Stimulated activated CD4-positive, alpha-beta T cell treated with anti-CD3 and anti-CD28 coated beads, Interleukin-4, amount 100 ng/mL, for 24 hours (primary cell): ENCODE measurements around the gene DDX19B.
"Not testable (repeated sequence)": the region's sequence is repeated elsewhere in the genome, so short reads cannot be mapped to it uniquely, and the experiment has no call there.

Source experiments
- DNase-seq: peaks from one replicate; pipeline ENCODE4 v3.0.0-alpha.2; 2020

Gene DDX19B

DNA sequence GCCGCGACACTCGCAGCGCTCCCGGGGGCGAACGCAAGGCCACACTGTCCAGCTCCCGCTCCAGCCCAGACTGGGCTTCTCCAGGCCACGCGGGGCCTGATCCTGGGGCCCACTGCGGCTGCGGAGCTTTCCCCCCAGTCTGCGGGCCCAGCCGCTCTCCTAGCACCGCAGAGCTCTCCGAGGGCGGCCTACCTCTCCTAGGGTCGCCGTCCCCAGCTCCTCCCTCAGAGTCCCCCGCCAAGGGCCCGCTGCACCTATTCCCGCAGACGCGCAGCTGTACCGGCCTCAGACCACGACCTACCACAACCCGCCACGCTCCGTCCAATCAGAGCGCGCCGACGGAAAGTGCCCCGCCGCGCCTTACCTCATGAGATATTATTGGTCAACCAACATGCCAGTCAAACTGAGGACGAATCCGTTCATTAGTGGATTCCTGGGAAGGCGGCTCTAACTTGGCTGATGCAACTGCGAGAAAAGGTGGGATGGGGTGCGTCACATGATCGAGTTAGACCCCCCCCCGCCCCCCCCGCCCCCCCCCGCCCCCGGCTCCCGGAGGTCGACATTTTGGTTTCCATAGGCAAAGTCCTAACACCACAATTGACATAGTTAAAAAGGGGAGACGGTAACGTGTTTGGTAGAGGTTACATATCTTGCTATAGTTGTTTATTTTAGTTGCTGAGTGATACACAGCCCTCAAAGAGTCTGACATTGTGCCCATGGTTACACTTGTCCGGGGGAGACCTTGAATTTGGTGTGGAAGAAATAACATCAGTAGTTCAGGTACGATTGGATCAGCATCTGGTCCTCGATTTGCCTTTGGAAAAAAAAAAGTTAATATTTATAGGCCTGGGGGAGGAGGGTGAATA, 9.5 kb upstream of the DDX19B start, which contains the start of gene AARS1:
AARS1 (minus strand) TSS at position 278 of the 866 bp plus-strand sequence. CDS start 6,743 bp downstream, outside the sequence.
- peak; percentile 96 for DNase-seq

DNA sequence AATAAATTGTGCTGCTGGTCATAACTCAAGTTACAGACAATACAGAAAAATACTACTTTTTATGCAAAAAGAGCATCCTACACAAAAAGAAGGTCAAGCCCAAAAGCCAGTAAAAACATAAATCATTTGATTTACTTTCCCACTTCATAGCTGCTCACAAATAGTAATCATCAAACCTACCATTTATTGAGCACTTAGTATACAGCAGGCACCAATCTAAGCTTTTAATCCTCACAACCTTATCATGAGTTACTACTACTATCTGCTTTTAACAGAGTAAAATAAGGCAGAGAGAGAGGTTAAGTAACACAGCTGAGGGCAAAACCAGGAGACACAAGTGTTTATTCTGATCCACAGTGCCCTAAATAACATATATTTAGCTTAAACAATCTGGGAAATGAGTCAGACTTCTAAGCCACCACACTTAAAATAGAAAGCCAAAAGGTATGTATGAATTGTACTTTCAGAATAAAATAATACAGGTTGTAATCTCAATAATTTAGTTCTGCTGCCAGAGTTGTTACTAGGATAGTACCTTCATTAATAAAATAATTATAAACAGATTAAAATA, 8.0 kb upstream of the DDX19B start:
- no peak for DNase-seq

DNA sequence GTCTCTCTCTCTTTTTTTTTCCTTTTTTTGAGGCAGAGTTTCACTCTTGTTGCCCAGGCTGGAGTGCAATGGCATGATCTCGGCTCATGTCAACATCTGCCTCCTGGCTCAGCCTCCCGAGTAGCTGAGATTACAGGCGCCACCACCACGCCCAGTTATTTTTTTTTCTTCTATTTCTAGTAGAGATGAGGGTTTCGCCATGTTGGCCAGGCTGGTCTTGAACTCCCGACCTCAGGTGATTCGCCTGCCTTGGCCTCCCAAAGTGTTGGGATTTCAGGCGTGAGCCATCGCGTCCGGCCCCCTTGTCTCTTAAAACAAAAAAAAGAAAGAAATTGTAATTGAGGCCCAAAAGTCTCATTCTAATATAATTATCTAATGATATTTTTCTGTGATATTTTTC, 6.8 kb upstream of the DDX19B start:
- DNase-seq: not testable (repeated sequence)

DNA sequence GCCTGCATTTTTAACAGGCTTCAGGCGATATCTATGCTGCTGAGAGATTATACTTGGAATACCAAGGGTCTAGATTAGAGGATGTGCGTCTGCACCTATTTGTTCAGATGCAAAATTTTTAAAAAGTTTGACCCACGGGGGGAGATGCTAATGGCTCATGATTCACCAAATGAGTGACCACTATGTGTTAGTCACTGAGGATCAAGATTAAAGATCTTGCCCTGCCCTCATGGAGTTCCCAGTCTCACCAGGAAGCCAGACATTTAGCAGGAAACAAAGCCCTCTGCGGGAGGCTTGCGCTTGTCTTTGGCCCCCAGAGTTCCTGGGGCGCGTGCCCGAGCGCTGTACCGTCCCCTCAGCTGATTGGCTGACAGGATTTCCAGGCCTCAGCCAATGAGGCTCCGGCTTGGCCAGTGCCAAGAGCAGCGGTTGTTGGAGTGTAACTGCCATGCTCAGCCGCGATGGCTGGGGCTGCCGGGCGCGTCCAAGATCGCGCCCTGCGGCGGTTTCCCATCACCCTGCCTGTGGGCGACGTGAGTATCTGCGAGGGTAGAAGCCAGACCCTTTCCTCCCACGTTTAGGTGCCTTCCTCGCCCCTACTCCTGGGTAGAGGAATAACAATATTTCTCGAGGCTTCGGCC, 4.5 kb upstream of the DDX19B start:
- no peak for DNase-seq

DNA sequence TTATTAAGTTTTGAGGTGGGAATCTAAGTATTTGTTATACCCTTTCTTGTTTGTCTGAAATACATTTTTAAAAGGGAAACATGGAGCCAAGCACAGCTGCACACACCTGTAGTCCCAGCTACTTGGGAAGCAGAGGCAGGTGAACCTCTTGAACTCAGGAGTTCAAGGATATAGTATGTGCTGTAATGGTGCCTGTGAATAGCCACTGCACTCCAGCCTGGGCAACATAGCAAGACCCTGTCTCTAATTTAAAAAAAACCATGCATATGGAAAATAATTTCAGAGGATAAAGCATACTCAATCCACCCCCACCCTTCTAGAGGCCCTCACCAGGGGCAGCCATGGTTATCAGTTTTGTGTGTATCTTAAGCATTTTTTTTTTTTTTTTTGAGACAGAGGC, 3.4 kb upstream of the DDX19B start:
- DNase-seq: no peak

DNA sequence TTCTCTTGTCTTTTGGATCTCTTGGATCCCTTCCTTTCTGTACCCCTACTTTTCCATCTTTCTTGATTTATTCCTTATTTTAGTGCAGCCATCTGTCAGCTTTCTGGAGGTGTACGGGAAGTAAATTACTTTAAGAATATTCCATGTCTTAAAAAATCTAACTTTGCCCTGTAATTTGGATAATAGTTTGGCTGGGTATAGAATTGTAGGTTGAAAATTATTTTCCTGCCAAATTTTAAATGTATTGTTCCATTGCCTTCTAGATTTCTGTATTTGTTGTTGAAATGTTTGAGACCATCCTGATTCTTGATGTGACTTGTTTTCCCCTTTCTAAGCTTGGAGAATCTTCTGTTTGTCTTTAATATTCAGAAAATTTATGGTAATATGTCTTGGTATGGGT, 2.1 kb downstream of the DDX19B start:
- no peak for DNase-seq

DNA sequence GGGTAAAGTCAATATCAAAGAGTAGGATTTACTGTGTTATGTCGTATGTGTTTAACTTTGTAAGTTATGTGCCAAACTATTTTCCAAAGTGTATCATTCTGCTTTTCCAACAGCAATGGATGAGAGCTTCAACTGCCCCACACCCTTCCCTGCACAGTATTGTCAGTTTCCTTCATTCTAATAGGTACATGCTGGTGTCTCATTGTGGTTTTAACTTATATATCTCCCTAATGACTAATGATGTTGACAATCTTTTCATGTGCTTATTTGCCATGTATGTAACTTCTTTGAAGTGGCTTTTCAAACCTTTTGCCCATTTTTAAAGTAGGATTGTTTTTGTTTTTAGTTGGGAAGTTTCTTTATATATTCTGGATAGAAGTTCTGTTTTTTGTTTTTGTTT, 3.8 kb downstream of the DDX19B start:
- no peak for DNase-seq

DNA sequence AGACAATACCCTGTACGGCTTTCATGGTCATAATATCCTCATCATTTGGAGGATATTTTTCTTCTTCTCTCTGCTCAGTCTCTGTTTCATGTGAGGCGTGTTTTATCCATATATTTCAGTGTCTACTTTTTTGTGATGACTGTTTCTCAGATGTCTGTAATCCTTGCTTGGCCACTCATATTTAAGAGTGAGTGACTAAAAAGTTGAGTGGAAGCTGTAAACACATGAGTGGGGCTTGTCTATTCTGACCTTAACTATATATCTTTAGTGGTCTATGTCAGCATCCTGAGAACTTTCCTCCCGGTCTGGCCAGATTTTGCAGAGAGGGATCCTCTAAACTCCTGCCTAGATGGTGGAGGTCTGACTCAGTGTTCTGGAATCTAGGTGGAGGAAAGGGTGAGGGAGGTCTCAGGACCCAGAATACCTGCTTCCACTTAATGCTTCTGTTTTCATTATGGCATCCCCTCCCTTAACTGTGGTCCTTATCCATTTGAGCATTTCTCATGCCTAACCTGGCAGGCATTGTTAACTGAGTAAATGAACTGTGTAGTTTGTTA, 6.0 kb downstream of the DDX19B start:
- no peak for DNase-seq

DNA sequence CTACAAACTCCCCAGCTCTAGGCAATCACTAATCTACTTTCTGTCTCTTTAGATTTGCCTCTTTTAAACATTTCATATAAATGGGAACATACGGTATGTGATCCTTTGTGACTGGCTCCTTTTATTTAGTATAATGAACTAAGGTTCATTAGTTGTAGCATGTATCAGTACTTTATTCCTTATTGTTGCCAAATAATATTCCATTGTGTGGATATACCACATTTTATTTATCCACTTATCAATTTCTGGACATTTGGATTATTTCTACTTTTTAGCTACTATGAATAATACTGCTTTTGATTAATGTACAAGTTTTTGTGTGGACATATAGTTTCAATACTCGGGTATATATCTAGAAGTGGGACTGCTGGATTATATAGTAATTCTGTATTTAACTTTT, 7.9 kb downstream of the DDX19B start:
- DNase-seq: no peak

DNA sequence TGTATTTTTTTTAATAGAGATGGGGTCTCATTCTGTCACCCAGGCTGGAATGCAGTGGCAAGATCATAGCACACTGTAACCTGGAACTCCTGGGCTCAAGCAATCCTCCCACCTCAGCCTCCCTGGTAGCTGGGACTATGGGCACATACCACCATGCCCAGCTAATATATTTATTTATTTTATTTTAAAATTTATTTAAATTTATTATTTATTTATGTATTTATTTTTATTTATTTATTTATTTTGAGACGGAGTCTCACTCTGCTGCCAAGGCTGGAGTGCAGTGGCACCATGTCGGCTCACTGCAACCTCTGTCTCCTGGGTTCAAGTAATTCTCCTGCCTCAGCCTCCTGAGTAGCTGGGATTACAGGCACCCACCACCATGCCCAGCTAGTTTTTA, 8.7 kb downstream of the DDX19B start:
- not testable (repeated sequence) for DNase-seq

DNA sequence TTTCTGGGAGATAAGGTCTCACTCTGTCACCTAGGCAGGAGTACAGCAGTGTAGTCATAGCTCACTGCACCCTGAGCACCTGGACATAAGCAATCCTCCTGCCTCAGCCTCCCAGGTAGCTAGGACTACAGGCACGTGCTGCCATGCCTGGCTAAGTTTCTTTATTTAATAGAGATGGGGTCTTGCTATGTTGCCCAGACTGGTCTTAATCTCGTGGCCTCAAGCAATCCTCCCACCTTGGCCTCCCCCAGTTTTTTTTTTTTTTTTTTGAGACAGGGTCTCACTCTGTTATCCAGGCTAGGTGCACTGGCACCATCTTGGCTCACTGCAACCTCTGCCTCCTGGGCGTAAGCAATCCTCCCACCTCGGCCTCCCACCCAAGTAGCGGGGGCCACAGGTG, 21.1 kb downstream of the DDX19B start:
- no peak for DNase-seq

DNA sequence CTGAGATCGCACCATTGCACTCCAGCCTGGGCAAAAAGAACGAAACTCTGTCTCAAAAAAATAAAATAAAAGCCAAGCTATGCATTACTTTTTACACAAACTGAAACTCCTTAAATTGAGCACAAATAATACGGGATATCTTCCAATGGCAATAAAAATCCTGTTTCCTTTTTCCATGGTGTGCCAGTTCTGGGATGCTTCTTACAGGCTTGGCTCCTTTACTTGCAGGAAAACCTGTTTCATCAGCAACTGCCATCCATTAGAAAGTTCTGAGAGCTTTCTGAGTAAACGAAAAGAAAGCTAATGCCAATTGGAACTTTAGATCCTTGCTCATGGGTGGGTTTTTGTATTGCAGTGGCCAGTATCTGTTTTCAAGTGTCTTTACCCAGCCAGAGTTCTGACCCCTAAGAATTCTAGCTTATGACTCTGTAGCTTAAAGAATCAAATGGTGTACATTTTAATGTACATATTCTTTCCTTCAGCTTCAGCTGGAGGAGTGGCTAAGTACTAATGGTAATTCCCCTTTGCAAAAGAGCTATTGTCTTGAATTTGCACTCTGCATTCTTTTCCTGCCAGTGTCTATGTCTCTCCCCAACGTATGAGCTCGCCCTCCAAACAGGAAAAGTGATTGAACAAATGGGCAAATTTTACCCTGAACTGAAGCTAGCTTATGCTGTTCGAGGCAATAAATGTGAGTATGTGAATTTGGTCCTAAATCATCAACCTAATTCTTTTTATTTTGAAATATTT, 26.2 kb downstream of the DDX19B start:
- no peak for DNase-seq

DNA sequence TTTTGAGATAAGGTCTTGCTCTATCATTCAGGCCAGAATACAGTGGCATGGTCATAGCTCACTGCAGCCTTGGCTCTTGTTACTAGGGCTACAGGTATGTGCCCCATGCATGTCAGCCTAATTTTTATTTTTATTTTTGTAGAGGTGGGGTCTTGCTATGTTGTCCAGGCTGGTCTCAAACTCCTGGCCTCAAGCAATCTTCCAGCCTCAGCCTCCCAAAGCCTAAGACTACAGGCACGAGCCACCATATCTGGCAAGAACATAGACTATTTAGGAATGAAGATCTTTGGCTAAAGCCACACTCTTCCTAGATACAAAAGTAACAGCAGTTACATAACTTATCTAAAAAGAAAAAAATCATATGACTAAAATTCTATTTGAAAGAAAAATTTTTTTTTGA, 32.1 kb downstream of the DDX19B start:
- no peak for DNase-seq

DNA sequence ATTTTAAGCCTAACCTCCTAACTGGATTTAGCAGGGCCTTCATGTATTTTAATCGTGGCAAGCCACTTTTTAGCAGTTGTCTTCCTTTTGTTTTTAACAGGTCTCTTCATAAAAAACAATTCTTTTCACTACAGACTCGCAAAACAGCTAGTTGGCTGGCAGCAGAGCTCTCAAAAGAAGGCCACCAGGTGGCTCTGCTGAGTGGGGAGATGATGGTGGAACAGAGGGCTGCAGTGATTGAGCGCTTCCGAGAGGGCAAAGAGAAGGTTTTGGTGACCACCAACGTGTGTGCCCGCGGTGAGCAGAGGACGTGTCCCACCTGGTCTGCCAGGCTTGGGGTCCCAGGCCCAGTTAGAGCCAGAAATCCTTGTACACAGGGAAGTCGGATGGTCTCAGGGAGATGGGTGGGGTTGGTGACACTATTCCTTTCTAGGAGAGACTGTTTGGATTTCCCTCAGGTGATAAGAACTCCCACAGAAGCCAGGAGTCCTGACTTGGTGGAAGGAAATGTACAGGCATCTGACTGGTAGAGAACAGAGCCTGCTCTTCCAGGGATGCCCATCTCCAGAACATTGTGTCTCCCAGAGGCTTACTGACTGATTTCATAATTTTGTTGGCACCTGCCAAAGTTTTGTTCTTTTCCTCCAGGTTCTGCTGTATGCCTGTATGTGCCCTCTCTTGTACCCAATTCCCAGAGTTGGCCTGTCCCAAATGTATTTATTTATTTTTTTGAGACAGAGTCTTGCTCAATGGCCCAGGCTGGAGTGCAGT, 32.8 kb downstream of the DDX19B start:
- peak; percentile 15 for DNase-seq

DNA sequence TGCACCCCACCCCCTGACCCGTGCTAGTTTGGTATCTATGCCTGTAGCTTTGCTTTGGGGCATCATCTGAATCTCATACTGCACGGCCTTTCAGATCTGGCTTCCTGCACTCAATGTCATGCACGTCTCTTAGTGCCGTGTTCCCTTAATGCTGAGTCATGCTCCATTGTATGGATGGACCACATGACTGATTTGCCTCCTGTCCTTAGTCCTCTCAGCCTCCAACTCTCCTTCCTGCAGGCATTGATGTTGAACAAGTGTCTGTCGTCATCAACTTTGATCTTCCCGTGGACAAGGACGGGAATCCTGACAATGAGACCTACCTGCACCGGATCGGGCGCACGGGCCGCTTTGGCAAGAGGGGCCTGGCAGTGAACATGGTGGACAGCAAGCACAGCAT, 33.7 kb downstream of the DDX19B start:
- DNase-seq: not testable (repeated sequence)

DNA sequence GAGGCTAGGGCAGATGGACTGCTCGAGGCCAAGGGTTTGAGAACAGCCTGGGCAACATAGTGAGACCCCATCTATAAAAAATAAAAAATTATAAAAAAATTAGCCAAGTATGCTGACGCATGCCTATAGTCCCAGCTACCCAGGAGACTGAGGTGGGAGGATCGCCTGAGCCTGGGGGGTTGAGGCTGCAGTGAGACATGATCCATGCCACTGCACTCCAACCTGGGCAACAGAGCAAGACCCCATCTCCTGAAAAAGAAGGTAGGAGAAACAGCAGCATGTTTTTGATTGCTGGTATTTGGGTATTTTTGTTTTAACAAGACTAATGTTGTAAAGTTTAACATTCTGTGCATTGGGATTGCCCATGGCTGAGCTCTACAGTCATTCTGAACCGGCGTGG, 38.8 kb downstream of the DDX19B start:
- DNase-seq: no peak

DNA sequence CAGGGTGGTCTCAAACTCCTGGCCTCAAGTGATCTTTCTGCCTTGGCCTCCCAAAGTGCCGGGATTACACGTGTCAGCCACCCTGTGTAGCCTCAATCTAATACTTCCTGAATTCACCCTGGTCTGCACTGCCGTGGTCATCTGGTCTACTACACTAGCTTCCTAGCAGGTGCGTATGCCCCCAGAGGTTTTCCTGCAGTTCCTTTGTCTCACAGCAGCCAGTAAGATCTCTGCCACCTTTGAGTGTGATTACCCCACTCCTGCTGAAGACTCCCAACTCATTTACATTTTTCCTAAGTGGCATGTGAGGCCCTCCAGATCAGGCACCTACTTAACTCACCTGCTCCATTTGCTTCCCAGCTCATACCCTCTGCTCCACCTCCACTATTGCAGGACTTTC, 42.6 kb downstream of the DDX19B start:
- DNase-seq: no peak

DNA sequence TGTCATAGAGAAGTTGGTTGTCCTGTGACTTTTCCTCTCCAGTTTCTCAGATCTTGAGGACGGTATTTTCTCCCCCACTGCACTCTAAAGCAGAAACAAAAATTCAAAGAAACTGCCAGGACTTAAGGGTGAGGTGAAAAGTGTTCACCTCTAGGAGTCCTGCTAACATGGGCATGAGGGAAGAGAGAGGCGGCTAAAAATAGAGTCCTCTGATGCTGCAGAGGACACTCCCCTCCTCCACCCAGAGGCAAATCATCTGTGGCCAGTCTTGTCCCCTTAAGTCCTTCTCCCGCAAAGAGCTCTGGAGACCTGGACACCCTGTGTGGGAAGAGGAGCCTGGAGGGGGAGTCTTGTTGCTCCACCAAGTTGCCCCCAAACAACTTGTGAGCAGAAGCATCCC, 43.0 kb downstream of the DDX19B start:
- DNase-seq: no peak

DNA sequence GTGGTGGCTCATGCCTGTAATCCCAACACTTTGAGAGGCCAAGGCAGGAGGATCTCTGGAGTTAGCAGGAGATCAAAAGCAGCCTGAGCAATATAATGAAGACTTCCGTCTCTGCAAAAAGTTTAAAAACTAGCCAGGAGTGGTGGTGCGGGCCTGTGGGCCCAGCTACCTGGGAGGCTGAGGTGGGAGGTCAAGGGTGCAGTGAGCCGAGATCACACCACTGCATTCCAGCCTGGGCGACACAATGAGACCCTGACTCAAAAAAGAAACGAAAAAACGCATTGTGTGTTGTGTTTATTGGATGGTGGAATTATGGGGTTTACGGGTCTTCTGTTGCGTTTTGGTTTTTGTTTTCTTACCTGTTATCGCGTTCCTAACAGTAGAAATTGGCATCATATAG, 46.9 kb downstream of the DDX19B start:
- DNase-seq: no peak

DNA sequence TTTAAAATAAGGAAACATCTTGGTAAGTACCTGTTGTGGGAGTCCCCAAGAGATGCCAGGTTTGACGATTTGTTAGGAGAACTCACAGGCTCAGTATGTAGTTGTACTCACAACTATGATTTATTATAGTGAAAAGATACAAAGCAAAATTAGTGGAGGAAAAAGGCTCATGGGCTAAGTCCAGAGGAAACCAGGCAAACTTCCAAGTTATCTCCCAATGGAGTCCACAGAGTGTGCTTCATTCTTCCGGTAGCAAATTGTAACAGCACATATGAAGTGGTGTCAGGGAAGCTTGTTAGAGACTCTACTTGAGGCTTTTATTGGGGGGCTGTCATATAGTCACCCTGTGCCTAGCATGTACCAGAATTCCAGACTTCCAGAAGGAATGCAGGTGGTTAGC, 50.0 kb downstream of the DDX19B start:
- DNase-seq: no peak

DNA sequence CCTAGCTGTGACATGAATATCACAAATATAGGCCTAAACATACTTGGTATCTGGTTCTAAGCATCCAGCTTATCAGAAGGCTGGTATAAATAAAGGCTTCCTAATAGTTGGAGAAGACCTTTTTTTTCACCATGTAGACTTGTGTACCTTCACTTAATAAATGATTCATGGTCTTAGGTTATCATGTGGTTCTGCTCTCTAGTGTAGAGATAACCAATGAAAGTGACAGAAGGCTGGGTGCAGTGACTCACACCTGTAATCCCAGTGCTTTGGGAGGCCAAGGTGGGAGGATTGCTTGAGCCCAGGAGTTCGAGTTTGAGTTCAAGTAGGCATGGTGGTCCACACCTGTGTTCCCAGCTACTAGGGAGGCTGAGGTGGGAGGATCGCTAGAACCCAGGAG, 50.8 kb downstream of the DDX19B start:
- DNase-seq: no peak

DNA sequence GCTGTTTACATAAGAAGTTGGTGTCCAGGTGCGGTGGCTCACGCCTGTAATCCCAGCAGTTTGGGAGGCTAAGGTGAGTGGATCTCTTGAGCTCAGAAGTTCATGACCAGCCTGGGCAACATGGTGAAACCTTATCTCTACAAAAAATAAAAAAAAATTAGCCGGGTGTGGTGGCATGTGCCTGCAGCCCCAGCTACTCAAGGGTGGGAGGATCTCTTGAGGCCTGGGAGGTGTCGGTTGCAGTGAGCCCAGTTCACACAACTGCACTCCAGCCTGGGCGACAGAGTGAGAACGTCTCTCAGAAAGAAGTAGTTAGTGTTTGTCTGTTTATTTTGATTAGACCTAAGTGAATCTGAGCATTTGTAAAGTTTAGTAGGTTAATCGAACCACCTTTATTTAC, 60.6 kb downstream of the DDX19B start:
- no peak for DNase-seq
